Fibroblast of peridontal ligament (primary cell): Measurements from ENCODE around the gene BPIFB4.
"Not testable (repeated sequence)": the region's sequence is repeated elsewhere in the genome, so short reads cannot be mapped to it uniquely, and the experiment has no call there.

Source experiments
- DNase-seq: peaks from one replicate; pipeline ENCODE4 v3.0.0-alpha.2; 2010; ENCODE audit errors: extremely low read depth

BPIFB4 gene

GRCh38 chr20:33086052-33086722 is 6.7 kb downstream of the BPIFB4 start:
- DNase-seq, result no peak

GRCh38 chr20:33091147-33091546 is 11.7 kb downstream of the BPIFB4 start:
- DNase-seq, result no peak

- no peak for DNase-seq
Observed at GRCh38 chr20:33091693-33092092, 12.2 kb downstream of the BPIFB4 start.

- no peak for DNase-seq
Observed at GRCh38 chr20:33092361-33092760, 12.9 kb downstream of the BPIFB4 start.

GRCh38 chr20:33093074-33093473 is 13.6 kb downstream of the BPIFB4 start:
- no peak for DNase-seq

GRCh38 chr20:33093582-33093981 is 14.1 kb downstream of the BPIFB4 start:
- DNase-seq, result no peak

- DNase-seq, result no peak
Observed at GRCh38 chr20:33095249-33095648, 15.8 kb downstream of the BPIFB4 start.

- DNase-seq, result peak; percentile 38
Observed at GRCh38 chr20:33095902-33096584, 16.6 kb downstream of the BPIFB4 start.

- no peak for DNase-seq
Observed at GRCh38 chr20:33097001-33097400, 17.6 kb downstream of the BPIFB4 start.

- no peak for DNase-seq
Observed at GRCh38 chr20:33099843-33100538, 20.5 kb downstream of the BPIFB4 start.

- DNase-seq, result no peak
Observed at GRCh38 chr20:33103556-33103955, 24.1 kb downstream of the BPIFB4 start.

GRCh38 chr20:33104336-33104735 is 24.9 kb downstream of the BPIFB4 start:
- no peak for DNase-seq

GRCh38 chr20:33105316-33105924 is 26.0 kb downstream of the BPIFB4 start:
- DNase-seq, result no peak

- DNase-seq, result not testable (repeated sequence)
Observed at GRCh38 chr20:33106058-33106620, 26.7 kb downstream of the BPIFB4 start.

GRCh38 chr20:33108661-33109060 is 29.2 kb downstream of the BPIFB4 start:
- DNase-seq, result no peak

GRCh38 chr20:33110147-33110825 is 30.8 kb downstream of the BPIFB4 start:
- no peak for DNase-seq

- no peak for DNase-seq
Observed at GRCh38 chr20:33111306-33111705, 31.9 kb downstream of the BPIFB4 start.

- DNase-seq, result no peak
Observed at GRCh38 chr20:33112547-33113386, 33.3 kb downstream of the BPIFB4 start.

- no peak for DNase-seq
Observed at GRCh38 chr20:33113387-33113908, 34.0 kb downstream of the BPIFB4 start.

GRCh38 chr20:33115501-33115900 is 36.1 kb downstream of the BPIFB4 start:
- not testable (repeated sequence) for DNase-seq
